ENCODE measurements around the gene MBD5.

MBD5 gene

GRCh38 chr2:148013876-148014275, 7.0 kb upstream of the MBD5 start:
- TF ChIP-seq CTCF (IDR thresholded peaks at IDR 0.05; ENCODE audit: borderline replicate concordance, insufficient read depth, low read depth, low read length): no peak
- H3K4me3 ChIP-seq (ENCODE audit: low read depth, low read length): no peak overlapping the region

- no peak overlapping the region for H3K4me3 ChIP-seq (ENCODE audit: low read depth, low read length)
- TF ChIP-seq CTCF (IDR thresholded peaks at IDR 0.05; ENCODE audit: borderline replicate concordance, insufficient read depth, low read depth, low read length): no peak
These were observed 6.3 kb upstream of the MBD5 start for GRCh38 chr2:148014616-148015015.

GRCh38 chr2:148020111-148021058, 506 bp upstream of the MBD5 start, which contains the start of gene ORC4:
Gene ORC4 (minus strand): TSS chr2:148020737. CDS start chr2:147975958, 44,779 bp downstream.
- peak within 1 kb of the TSS; percentile 60 for H3K4me3 ChIP-seq (ENCODE audit: low read depth, low read length)
- TF ChIP-seq CTCF (IDR thresholded peaks at IDR 0.05; ENCODE audit: borderline replicate concordance, insufficient read depth, low read depth, low read length): peak; percentile 36; the same call in 1 of the 2 replicates

GRCh38 chr2:148021886-148022285, 995 bp downstream of the MBD5 start:
- H3K4me3 ChIP-seq (ENCODE audit: low read depth, low read length): peak overlapping the region; percentile 50
- no peak for TF ChIP-seq CTCF (IDR thresholded peaks at IDR 0.05; ENCODE audit: borderline replicate concordance, insufficient read depth, low read depth, low read length)

- TF ChIP-seq CTCF (IDR thresholded peaks at IDR 0.05; ENCODE audit: borderline replicate concordance, insufficient read depth, low read depth, low read length): no peak
- peak overlapping the region; percentile 50 for H3K4me3 ChIP-seq (ENCODE audit: low read depth, low read length)
These were observed 1.5 kb downstream of the MBD5 start for GRCh38 chr2:148022351-148022750.

- no peak for TF ChIP-seq CTCF (IDR thresholded peaks at IDR 0.05; ENCODE audit: borderline replicate concordance, insufficient read depth, low read depth, low read length)
- H3K4me3 ChIP-seq (ENCODE audit: low read depth, low read length): peak overlapping the region; percentile 8
These were observed 2.0 kb downstream of the MBD5 start for GRCh38 chr2:148022882-148023281.

GRCh38 chr2:148023861-148024260, 3.0 kb downstream of the MBD5 start:
- no peak for TF ChIP-seq CTCF (IDR thresholded peaks at IDR 0.05; ENCODE audit: borderline replicate concordance, insufficient read depth, low read depth, low read length)

More at GRCh38 chr2:148023861-148024260, 3.0 kb downstream of the MBD5 start:
- H3K4me3 ChIP-seq (ENCODE audit: low read depth, low read length): no peak overlapping the region

Data from GM12875 (cell line).